VCaP (cell line): ENCODE results near the gene MAN2B2.
A peak's percentile ranks its signal among the peaks of the same experiment; 100 is the strongest.

Experiments used
- H3K27ac ChIP-seq: fragments of 450-650 bp; 2 replicates; pipeline ENCODE4 v1.5.1; 2017
- TF ChIP-seq, protein P1 (sequence below): fragments of 450-650 bp; conservative IDR thresholded peaks from 2 replicates; pipeline ENCODE4 v1.5.1; 2017; ENCODE audit warnings: mild to moderate bottlenecking, moderate library complexity

The MAN2B2 gene

DNA sequence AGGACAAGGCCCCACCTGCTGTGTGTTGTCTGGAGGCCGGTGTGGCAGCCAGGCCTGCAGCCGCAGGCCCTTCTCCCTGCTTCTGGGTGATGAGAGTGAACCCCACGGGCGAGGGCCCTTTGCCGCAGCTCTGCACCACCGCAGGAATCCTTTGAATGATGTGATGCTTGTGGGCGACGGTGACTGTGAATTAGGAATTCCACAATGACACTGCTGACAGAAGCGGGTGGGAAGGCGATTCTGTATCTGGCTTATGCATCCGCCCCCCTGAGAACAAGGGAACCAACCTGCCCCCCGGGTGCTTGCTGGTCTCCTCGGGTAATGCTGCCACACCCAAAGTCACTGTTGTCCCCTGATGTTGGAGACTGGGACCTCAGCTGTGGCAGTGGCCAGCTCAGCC, 19.5 kb upstream of the MAN2B2 start:
- H3K27ac ChIP-seq: peak overlapping the region; percentile 45; the same call in 1 of the 2 replicates
- TF ChIP-seq, protein P1, sequence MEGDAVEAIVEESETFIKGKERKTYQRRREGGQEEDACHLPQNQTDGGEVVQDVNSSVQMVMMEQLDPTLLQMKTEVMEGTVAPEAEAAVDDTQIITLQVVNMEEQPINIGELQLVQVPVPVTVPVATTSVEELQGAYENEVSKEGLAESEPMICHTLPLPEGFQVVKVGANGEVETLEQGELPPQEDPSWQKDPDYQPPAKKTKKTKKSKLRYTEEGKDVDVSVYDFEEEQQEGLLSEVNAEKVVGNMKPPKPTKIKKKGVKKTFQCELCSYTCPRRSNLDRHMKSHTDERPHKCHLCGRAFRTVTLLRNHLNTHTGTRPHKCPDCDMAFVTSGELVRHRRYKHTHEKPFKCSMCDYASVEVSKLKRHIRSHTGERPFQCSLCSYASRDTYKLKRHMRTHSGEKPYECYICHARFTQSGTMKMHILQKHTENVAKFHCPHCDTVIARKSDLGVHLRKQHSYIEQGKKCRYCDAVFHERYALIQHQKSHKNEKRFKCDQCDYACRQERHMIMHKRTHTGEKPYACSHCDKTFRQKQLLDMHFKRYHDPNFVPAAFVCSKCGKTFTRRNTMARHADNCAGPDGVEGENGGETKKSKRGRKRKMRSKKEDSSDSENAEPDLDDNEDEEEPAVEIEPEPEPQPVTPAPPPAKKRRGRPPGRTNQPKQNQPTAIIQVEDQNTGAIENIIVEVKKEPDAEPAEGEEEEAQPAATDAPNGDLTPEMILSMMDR: no peak

DNA sequence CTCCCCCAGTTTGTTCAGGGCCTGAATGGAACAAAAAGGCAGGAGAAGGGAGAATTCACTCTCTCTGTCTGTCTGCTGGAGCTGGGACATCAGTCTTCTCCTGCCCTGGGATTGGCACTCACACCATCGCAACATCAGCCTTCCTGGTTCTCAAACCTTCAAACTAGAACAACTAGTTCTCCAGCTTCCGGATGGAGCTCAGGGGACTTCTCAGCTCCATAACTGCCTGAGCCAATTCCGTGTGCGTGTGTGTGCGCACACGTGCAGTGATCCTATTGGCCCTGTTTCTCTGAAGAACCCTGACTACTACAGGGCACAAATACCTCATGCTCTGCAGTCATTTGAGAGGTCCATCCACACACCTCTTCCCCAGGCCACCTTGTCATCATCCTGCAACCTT, 18.7 kb upstream of the MAN2B2 start:
- peak overlapping the region; percentile 45 for H3K27ac ChIP-seq
- TF ChIP-seq, protein P1: no peak

- TF ChIP-seq, protein P1: no peak
- H3K27ac ChIP-seq: no peak overlapping the region
These were observed 17.8 kb upstream of the MAN2B2 start for GRCh38 chr4:6557185-6557584.

- TF ChIP-seq, protein P1: no peak
- H3K27ac ChIP-seq: no peak overlapping the region
These were observed 17.1 kb upstream of the MAN2B2 start for GRCh38 chr4:6557856-6558255.

DNA sequence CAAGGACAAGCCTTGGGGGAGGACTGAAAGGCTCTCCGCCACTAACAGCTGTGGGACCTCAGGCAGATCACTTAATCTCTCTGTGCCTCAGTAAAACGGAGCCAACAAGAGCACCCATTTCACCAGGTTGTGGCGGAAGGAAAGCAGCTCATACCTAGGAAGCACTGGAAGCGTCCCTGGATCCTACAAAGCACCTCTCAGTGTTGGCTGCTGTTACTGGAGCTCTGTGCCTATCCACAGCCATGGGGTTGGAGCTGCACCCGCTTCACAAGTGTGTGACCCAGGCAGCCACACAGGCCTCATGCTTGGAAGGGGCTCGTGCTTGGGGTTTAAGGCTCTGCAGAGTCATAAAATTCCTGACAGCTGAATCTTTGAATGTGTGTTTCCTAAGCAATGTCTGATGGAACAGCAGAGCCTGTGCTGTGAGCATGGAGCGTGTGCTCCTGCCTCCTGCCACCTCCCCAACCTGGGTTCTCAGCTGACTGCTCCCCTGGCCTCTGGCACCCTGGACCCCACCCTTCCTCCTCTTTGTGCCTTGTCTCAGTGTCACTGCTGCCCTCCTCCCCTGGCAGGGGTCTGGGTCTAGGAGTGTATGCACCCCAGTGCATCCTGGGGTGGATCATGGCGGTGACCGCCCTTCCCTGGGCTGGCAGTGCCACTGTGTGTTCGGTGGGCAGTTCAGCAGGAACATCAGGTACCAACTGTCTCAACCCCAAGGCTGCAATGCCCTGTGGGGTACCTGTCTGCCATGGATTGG, 14.4 kb upstream of the MAN2B2 start:
- TF ChIP-seq, protein P1: no peak
- H3K27ac ChIP-seq: no peak overlapping the region

DNA sequence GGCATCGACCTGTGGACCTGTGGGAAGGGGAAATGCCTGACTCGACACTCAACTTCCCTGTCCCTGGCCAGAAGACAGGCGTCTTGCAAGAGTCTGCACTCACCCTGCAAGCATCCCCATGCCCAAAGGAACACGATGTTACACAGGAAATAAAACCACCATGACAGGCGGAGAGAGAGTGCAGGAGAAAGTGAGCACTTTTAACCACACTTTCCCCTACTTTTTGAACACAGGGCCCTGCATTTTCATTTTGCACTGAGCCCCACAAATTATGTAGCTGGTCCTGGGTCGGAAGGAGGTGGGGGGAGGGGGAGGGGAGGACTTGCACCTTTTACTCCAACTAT, 13.8 kb upstream of the MAN2B2 start:
- TF ChIP-seq, protein P1: no peak
- no peak overlapping the region for H3K27ac ChIP-seq

DNA sequence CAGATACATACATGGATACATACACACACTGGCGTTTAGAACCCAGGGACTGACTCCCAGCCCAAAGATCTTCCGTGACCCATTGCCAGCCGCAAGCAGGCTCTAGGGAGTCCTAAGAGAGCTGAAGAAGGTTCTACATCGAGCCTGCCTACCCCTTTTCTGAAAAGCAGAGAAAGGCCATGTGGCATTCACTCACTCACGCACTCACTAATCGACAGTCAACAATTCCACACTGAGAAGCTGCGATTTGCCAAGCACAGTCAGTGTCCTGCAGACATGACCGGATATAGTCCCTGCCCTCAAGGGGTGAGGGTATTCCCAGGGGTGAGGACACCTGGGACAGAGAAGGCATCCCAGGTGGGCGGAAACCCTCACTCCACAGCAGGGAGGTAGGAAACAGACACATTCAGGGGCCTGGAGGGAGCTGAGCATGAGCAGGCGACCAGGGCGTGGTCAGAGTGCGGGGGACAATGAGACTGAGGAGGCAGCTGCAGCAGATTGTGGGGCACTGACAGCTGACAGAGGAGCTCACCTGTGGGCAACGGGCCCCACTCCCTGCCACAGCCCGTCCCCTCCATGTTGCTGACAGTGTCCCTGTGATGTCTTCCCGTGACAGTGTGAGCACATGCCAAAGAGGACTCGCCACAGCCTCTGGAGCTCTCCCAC, 13.2 kb upstream of the MAN2B2 start:
- TF ChIP-seq, protein P1: no peak
- H3K27ac ChIP-seq: no peak overlapping the region
